ENCODE data around the gene MAP4.

MAP4 gene

GRCh38 chr3:47964740-47965139, 51.5 kb downstream of the MAP4 start:
- DNase-seq (ENCODE audit: low read depth) = no peak

GRCh38 chr3:47961815-47962606, 54.2 kb downstream of the MAP4 start:
- no peak for DNase-seq (ENCODE audit: low read depth)

GRCh38 chr3:47961036-47961435, 55.2 kb downstream of the MAP4 start:
- DNase-seq (ENCODE audit: low read depth) = no peak

- DNase-seq (ENCODE audit: low read depth) = no peak
Measured at GRCh38 chr3:47956521-47956920, 59.7 kb downstream of the MAP4 start.

GRCh38 chr3:47954567-47954966, 61.6 kb downstream of the MAP4 start:
- DNase-seq (ENCODE audit: low read depth) = no peak

- DNase-seq (ENCODE audit: low read depth) = no peak
Measured at GRCh38 chr3:47950453-47951169, 65.6 kb downstream of the MAP4 start.

GRCh38 chr3:47949979-47950378, 66.2 kb downstream of the MAP4 start:
- DNase-seq (ENCODE audit: low read depth) = no peak

GRCh38 chr3:47940232-47940631, 76.0 kb downstream of the MAP4 start:
- no peak for DNase-seq (ENCODE audit: low read depth)

GRCh38 chr3:47932421-47932820, 83.8 kb downstream of the MAP4 start:
- DNase-seq (ENCODE audit: low read depth) = no peak

GRCh38 chr3:47930979-47931378, 85.2 kb downstream of the MAP4 start:
- no peak for DNase-seq (ENCODE audit: low read depth)

GRCh38 chr3:47916696-47917095, 99.5 kb downstream of the MAP4 start:
- no peak for DNase-seq (ENCODE audit: low read depth)

GRCh38 chr3:47916201-47916600, 100.0 kb downstream of the MAP4 start:
- DNase-seq (ENCODE audit: low read depth) = no peak

- no peak for DNase-seq (ENCODE audit: low read depth)
Measured at GRCh38 chr3:47912006-47912504, 104.2 kb downstream of the MAP4 start.

GRCh38 chr3:47910777-47911440, 105.3 kb downstream of the MAP4 start:
- DNase-seq (ENCODE audit: low read depth) = no peak

GRCh38 chr3:47910233-47910632, 106.0 kb downstream of the MAP4 start:
- DNase-seq (ENCODE audit: low read depth) = no peak

- no peak for DNase-seq (ENCODE audit: low read depth)
Measured at GRCh38 chr3:47909607-47910006, 106.6 kb downstream of the MAP4 start.

GRCh38 chr3:47908744-47909143, 107.5 kb downstream of the MAP4 start:
- no peak for DNase-seq (ENCODE audit: low read depth)

- no peak for DNase-seq (ENCODE audit: low read depth)
Measured at GRCh38 chr3:47907784-47908183, 108.4 kb downstream of the MAP4 start.

- no peak for DNase-seq (ENCODE audit: low read depth)
Measured at GRCh38 chr3:47902746-47903145, 113.5 kb downstream of the MAP4 start.

GRCh38 chr3:47901280-47901833, 114.9 kb downstream of the MAP4 start:
- DNase-seq (ENCODE audit: low read depth) = no peak

- no peak for DNase-seq (ENCODE audit: low read depth)
Measured at GRCh38 chr3:47899495-47900108, 116.6 kb downstream of the MAP4 start.

GRCh38 chr3:47897954-47898353, 118.3 kb downstream of the MAP4 start:
- no peak for DNase-seq (ENCODE audit: low read depth)
